Calu3 (cell line): ENCODE measurements around the gene HIRA. TPM values are rescaled to one million over a fixed set of nuclear protein-coding genes. Genes with fewer than 3 reads are reported as not detected.

Source experiments
- BruUV-seq: library from RNA; stranded (reverse); fragments of 400-500 nt; replicated peaks from 2 replicates; lab custom pipeline; 2021; lab: Mats Ljungman, UMichigan
- CTCF ChIA-PET: fragments of 300-600 bp; sonication (Branson Sonifier 250); formaldehyde crosslinking; loops from one replicate; lab custom pipeline; 2022; ENCODE audit warnings: antibody characterized with exemption; lab: Charles Lee
- DNase-seq: peaks from one replicate; pipeline ENCODE4 v3.0.0; 2022
- H3K27ac Mint-ChIP-seq: one replicate; pipeline ENCODE4 v1.8.0; 2022; ENCODE audit warnings: mixed read lengths; ENCODE audit not compliant: unreplicated experiment
- H3K27me3 Mint-ChIP-seq: one replicate; pipeline ENCODE4 v1.8.0; 2022; ENCODE audit warnings: mixed read lengths; ENCODE audit not compliant: unreplicated experiment
- H3K36me3 Mint-ChIP-seq: one replicate; pipeline ENCODE4 v1.8.0; 2022; ENCODE audit warnings: mild to moderate bottlenecking, moderate library complexity, mixed read lengths; ENCODE audit not compliant: insufficient read depth, unreplicated experiment
- H3K4me1 Mint-ChIP-seq: one replicate; pipeline ENCODE4 v1.8.0; 2022; ENCODE audit warnings: mild to moderate bottlenecking, low read depth, mixed read lengths; ENCODE audit not compliant: unreplicated experiment
- H3K4me3 Mint-ChIP-seq: one replicate; pipeline ENCODE4 v1.8.0; 2022; ENCODE audit warnings: mild to moderate bottlenecking, low read depth, moderate library complexity, mixed read lengths; ENCODE audit not compliant: unreplicated experiment
- H3K9me3 Mint-ChIP-seq: one replicate; pipeline ENCODE4 v1.8.0; 2022; ENCODE audit warnings: low read depth, mixed read lengths; ENCODE audit not compliant: unreplicated experiment
- CTCF ChIP-seq: fragments of 200-600 bp; IDR thresholded peaks from one replicate; pipeline ENCODE4 v1.8.0; 2022; ENCODE audit warnings: antibody characterized with exemption; ENCODE audit not compliant: unreplicated experiment
- intact Hi-C: fragments of 100-400 bp; cut with micrococcal nuclease; formaldehyde crosslinking; loops from one replicate; pipeline ENCODE4 v1.10.0; 2022; ENCODE audit not compliant: unreplicated experiment
- total RNA-seq: library from RNA; stranded (reverse); gene quantifications from 2 replicates; pipeline ENCODE4 v1.2.3, GENCODE V29; 2022

Gene HIRA
- total RNA-seq, 1 experiment from 2014 or later = 36.4 TPM

DNA sequence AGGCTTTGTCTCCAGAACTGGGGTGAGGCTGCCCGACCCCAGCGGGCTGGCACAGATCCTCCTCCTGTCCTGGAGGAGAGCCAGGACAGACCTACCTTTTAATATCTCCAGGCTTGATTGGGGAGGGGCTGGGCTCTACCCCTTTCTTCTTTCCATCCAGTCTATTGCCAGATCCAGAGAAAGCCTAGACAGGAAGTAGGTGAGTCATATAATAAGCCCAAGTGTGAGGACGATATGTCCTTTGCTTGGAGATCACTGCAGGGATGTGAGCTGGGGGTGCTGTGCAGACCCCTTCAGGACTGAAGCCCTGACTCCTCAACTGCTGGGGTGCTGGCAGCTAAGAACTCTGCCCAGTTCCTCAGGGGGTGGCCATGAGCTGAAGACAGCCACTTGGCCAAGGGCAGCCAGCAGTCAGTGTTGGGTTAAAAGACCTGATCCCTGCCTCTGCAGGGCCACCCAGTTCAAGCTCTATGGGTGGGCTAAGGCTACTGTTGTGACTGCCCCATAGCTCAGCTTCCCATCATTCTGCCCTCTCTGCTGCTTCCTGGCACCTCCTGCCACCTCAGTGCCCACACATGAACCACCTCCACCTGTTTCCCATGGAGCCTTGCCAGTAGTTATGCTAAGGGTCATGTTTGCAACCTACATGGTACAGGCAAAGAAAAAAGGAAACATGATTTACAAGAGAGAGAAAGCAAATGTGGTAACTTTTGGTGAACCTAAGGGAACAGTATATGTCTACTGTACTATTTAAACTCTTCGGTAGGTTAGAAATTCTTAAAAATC lies 24.2 kb upstream of the HIRA start:
- Mint-ChIP-seq H3K4me3 (no peak overlapping the region), H3K9me3 (no peaks in the 10 kb centered on the region), H3K27me3 (no peaks in the 10 kb centered on the region), H3K27ac (no peak overlapping the region), H3K36me3 (peaks cover 38% of the 10 kb centered on the region), H3K4me1 (no peaks in the 10 kb centered on the region)
- intact Hi-C loops = no loop called here
- TF ChIP-seq CTCF = no peak
- no TSS peak for BruUV-seq
- CTCF ChIA-PET = no interaction called here
- no peak for DNase-seq

DNA sequence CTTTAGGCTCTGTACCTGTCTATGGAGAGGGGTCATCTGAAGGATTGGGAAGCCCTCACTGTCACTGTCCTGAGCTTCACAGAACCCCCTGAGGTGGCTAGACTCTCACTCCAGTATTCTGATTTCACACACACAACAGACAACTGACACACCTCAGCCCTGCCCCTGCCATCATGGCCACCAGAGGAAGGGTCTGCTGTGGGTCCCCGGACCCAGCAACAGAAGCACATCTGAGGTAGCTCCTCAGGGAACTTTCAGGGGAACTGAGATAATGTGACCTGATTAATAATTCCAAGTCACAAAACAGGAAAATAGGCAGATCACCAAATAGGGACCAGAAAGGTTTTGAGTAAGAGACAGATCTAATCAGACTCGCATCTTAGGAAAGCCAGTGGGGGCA lies 23.5 kb upstream of the HIRA start:
- BruUV-seq = no TSS peak
- TF ChIP-seq CTCF = no peak
- H3K4me3 Mint-ChIP-seq = no peak overlapping the region
- H3K27me3 Mint-ChIP-seq = no peaks in the 10 kb centered on the region
- H3K36me3 Mint-ChIP-seq = peaks cover 34% of the 10 kb centered on the region
- no peaks in the 10 kb centered on the region for H3K4me1 Mint-ChIP-seq
- no peaks in the 10 kb centered on the region for H3K9me3 Mint-ChIP-seq
- CTCF ChIA-PET = no interaction called here
- DNase-seq = no peak
- intact Hi-C loops = no loop called here
- no peak overlapping the region for H3K27ac Mint-ChIP-seq

DNA sequence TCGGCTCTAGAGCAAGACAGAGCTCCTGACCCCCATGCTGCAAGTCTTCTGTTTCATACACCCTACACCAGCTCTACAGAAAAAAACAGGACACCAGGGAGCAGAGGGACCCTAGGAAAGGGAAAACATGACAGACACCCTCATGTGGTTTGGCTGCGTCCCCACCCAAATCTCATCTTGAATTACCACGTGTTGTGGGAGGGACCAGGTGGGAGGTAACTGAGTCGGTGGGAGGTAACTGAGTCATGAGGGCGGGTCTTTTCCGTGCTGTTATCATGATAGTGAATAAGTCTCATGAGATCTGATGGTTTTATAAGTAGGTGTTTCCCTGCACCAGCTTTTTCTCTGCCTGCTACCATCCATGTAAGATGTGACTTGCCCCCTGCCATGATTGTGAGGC lies 22.6 kb upstream of the HIRA start:
- no peaks in the 10 kb centered on the region for H3K27me3 Mint-ChIP-seq
- H3K4me1 Mint-ChIP-seq = no peaks in the 10 kb centered on the region
- H3K9me3 Mint-ChIP-seq = no peaks in the 10 kb centered on the region
- intact Hi-C loops = no loop called here
- TF ChIP-seq CTCF = no peak
- peaks cover 34% of the 10 kb centered on the region for H3K36me3 Mint-ChIP-seq
- H3K4me3 Mint-ChIP-seq = no peak overlapping the region
- DNase-seq = no peak
- no peak overlapping the region for H3K27ac Mint-ChIP-seq
- no TSS peak for BruUV-seq
- CTCF ChIA-PET = no interaction called here

DNA sequence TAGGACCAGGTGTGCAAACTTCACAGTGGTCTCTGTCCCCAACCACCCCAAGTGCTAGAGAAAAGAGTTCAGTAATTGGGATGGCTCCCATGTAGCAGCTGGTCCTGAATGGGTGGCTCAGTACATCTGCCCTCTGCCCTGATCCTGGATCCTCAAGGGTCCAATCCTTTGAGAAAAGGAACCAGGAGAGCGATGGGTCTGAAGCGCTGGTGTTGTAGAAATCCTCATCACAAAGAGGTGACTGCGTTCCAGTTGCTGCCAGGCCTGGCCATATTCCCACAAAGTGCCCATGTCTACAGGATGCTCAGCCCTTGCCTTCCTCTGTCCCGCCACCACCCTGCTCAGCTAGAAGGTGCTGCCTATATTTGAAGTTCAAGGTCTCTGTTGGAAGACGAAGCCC lies 22.2 kb upstream of the HIRA start:
- DNase-seq = no peak
- H3K9me3 Mint-ChIP-seq = no peaks in the 10 kb centered on the region
- H3K4me3 Mint-ChIP-seq = no peak overlapping the region
- TF ChIP-seq CTCF = no peak
- CTCF ChIA-PET = no interaction called here
- peaks cover 34% of the 10 kb centered on the region for H3K36me3 Mint-ChIP-seq
- no peaks in the 10 kb centered on the region for H3K27me3 Mint-ChIP-seq
- intact Hi-C loops = no loop called here
- no TSS peak for BruUV-seq
- H3K27ac Mint-ChIP-seq = no peak overlapping the region
- H3K4me1 Mint-ChIP-seq = no peaks in the 10 kb centered on the region
